Measurements from ENCODE around the gene OIP5. TPM values are rescaled to one million over a fixed set of nuclear protein-coding genes. Genes with fewer than 3 reads are reported as not detected.

OIP5 gene
- total and polyA plus RNA-seq, 9 of the 15 experiments (the other 6 are each of a cell fraction or from before 2014, with no cell fraction given), result 8.3 to 54.8 (median 35.3) TPM

DNA sequence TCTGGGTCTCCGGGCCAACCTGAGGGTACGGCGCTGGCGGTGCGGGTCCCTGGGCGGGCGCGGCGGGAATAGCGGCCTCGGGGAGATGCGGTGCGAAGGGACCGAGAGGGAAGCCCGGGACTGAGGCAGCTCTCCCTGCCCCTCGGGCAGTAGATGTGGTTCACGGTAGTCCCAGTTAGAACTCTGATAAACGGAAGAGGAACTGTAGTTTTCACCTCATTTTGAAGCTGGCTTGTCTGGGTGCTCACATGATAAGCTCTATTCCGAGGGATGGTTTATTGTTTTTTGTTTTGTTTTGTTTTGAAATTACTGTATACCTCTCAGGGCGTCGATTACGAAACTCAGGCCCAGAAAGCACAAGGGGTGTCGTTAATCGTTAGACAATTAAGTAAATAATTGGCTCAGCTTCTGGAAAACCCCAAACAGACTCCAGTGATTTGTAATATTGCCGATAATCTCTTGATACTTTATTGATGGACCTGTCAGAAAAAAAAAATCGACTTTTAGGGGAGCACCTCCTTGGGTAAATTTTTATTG, 703 bp upstream of the OIP5 start (continued):
- TF ChIP-seq HMBOX1 (IDR thresholded peaks at IDR 0.05) (peak; percentile 13; the same call in 1 of the 2 replicates), NKRF (IDR thresholded peaks at IDR 0.05; ENCODE audit: borderline replicate concordance) (peak; percentile 68; the same call in 1 of the 2 replicates), ZSCAN29 (IDR thresholded peaks at IDR 0.05) (no peak), ZNF609 (CRISPR knock-in tag; IDR thresholded peaks at IDR 0.05; ENCODE audit: borderline replicate concordance) (0 out of 2 replicates have a peak, but pooled peaks have one; percentile 3), EP400 (IDR thresholded peaks at IDR 0.05) (peak; percentile 84), BRD9 (IDR thresholded peaks at IDR 0.05; ENCODE audit: low read depth, partially characterized antibody) (peak; percentile 68), CEBPB (tag; IDR thresholded peaks at IDR 0.05) (peak; percentile 86), CHD1 (IDR thresholded peaks at IDR 0.05; ENCODE audit: low read length) (peak; percentile 75), RNF219 (CRISPR knock-in tag; IDR thresholded peaks at IDR 0.05) (no peak), SMARCA4 (IDR thresholded peaks at IDR 0.05) (0 out of 2 replicates have a peak, but pooled peaks have one; percentile 9), HES1 (IDR thresholded peaks at IDR 0.05; ENCODE audit: low read depth) (0 out of 2 replicates have a peak, but pooled peaks have one; percentile 45), LCOR (CRISPR knock-in tag; IDR thresholded peaks at IDR 0.05) (0 out of 2 replicates have a peak, but pooled peaks have one; percentile 25), XRCC4 (IDR thresholded peaks at IDR 0.05; ENCODE audit: extremely low read depth, insufficient read depth, insufficient read length) (no peak)

Data from K562 (cell line).